ENCODE data around the gene PAX2.

PAX2 gene

GRCh38 chr10:100817268-100817839 lies 72.0 kb downstream of the PAX2 start:
- DNase-seq (ENCODE audit: low read depth), result no peak

GRCh38 chr10:100819424-100819823 lies 74.0 kb downstream of the PAX2 start:
- no peak for DNase-seq (ENCODE audit: low read depth)

GRCh38 chr10:100823194-100823593 lies 77.8 kb downstream of the PAX2 start:
- DNase-seq (ENCODE audit: low read depth), result no peak

GRCh38 chr10:100824886-100825285 lies 79.5 kb downstream of the PAX2 start:
- no peak for DNase-seq (ENCODE audit: low read depth)

GRCh38 chr10:100825325-100825875 lies 80.0 kb downstream of the PAX2 start:
- no peak for DNase-seq (ENCODE audit: low read depth)

- no peak for DNase-seq (ENCODE audit: low read depth)
Measured at GRCh38 chr10:100826031-100826651, 80.8 kb downstream of the PAX2 start.

GRCh38 chr10:100826661-100826982 lies 81.2 kb downstream of the PAX2 start:
- no peak for DNase-seq (ENCODE audit: low read depth)

GRCh38 chr10:100826983-100827818 lies 81.8 kb downstream of the PAX2 start:
- no peak for DNase-seq (ENCODE audit: low read depth)

GRCh38 chr10:100827819-100828737 lies 82.7 kb downstream of the PAX2 start:
- no peak for DNase-seq (ENCODE audit: low read depth)

GRCh38 chr10:100828738-100829096 lies 83.3 kb downstream of the PAX2 start:
- DNase-seq (ENCODE audit: low read depth), result no peak

GRCh38 chr10:100829097-100829870 lies 83.9 kb downstream of the PAX2 start:
- DNase-seq (ENCODE audit: low read depth), result no peak

- DNase-seq (ENCODE audit: low read depth), result no peak
Measured at GRCh38 chr10:100829933-100830727, 84.7 kb downstream of the PAX2 start.

GRCh38 chr10:100830728-100831111 lies 85.3 kb downstream of the PAX2 start:
- no peak for DNase-seq (ENCODE audit: low read depth)

- no peak for DNase-seq (ENCODE audit: low read depth)
Measured at GRCh38 chr10:100831742-100832141, 86.4 kb downstream of the PAX2 start.

GRCh38 chr10:100835810-100836209 lies 90.4 kb downstream of the PAX2 start:
- DNase-seq (ENCODE audit: low read depth), result no peak

- no peak for DNase-seq (ENCODE audit: low read depth)
Measured at GRCh38 chr10:100836891-100837290, 91.5 kb downstream of the PAX2 start.

GRCh38 chr10:100837300-100837699 lies 91.9 kb downstream of the PAX2 start:
- DNase-seq (ENCODE audit: low read depth), result no peak

GRCh38 chr10:100838986-100839385 lies 93.6 kb downstream of the PAX2 start:
- no peak for DNase-seq (ENCODE audit: low read depth)

- DNase-seq (ENCODE audit: low read depth), result no peak
Measured at GRCh38 chr10:100841528-100841927, 96.1 kb downstream of the PAX2 start.

GRCh38 chr10:100847440-100847839 lies 102.1 kb downstream of the PAX2 start:
- DNase-seq (ENCODE audit: low read depth), result no peak

GRCh38 chr10:100848770-100849169 lies 103.4 kb downstream of the PAX2 start:
- DNase-seq (ENCODE audit: low read depth), result no peak
